Smooth muscle cell (in vitro differentiated cells): ENCODE measurements around the gene TTC23. TPM values are rescaled to one million over a fixed set of nuclear protein-coding genes. Genes with fewer than 3 reads are reported as not detected.

Source experiments
- DNase-seq: peaks from one replicate; lab custom pipeline; 2025; ENCODE audit not compliant: unreplicated experiment; lab: John Stamatoyannopoulos, UW
- H2AFZ ChIP-seq: fragments of 200-600 bp; sonication (generic); 2 replicates; pipeline ENCODE4 v1.6.0; 2016; ENCODE audit warnings: antibody characterized with exemption, low read depth, mild to moderate bottlenecking
- H3F3A ChIP-seq: fragments of 200-600 bp; sonication (generic); 2 replicates; pipeline ENCODE4 v1.6.0; 2017; ENCODE audit warnings: antibody characterized with exemption, low read depth
- H3K27ac ChIP-seq: fragments of 200-600 bp; sonication (generic); 2 replicates; pipeline ENCODE4 v1.5.1; 2016; ENCODE audit warnings: low read depth, mild to moderate bottlenecking
- H3K27me3 ChIP-seq: fragments of 200-600 bp; sonication (generic); 2 replicates; pipeline ENCODE4 v1.6.1; 2016; ENCODE audit warnings: low read depth, mild to moderate bottlenecking
- H3K36me3 ChIP-seq: fragments of 200-600 bp; sonication (generic); 2 replicates; pipeline ENCODE4 v1.5.1; 2016; ENCODE audit warnings: low read depth
- H3K4me1 ChIP-seq: fragments of 200-600 bp; sonication (generic); 2 replicates; pipeline ENCODE4 v1.5.1; 2016; ENCODE audit warnings: low read depth
- H3K4me2 ChIP-seq: fragments of 200-600 bp; sonication (generic); 2 replicates; pipeline ENCODE4 v1.6.0; 2016; ENCODE audit warnings: mild to moderate bottlenecking
- H3K4me3 ChIP-seq: fragments of 200-600 bp; sonication (generic); 2 replicates; pipeline ENCODE4 v1.5.1; 2016; ENCODE audit warnings: mild to moderate bottlenecking
- H3K79me2 ChIP-seq: fragments of 200-600 bp; sonication (generic); 2 replicates; pipeline ENCODE4 v1.6.0; 2016; ENCODE audit warnings: low read depth, mild to moderate bottlenecking
- H3K9ac ChIP-seq: fragments of 200-600 bp; sonication (generic); 2 replicates; pipeline ENCODE4 v1.6.0; 2016; ENCODE audit warnings: low read depth
- H3K9me3 ChIP-seq: fragments of 200-600 bp; sonication (generic); replicated peaks from 2 replicates; pipeline ENCODE4 v1.5.1; 2016; ENCODE audit warnings: low read depth
- H4K20me1 ChIP-seq: fragments of 200-600 bp; sonication (generic); 2 replicates; pipeline ENCODE4 v1.6.0; 2016; ENCODE audit warnings: low read depth
- CTCF ChIP-seq: fragments of 200-600 bp; sonication (generic); IDR thresholded peaks from 2 replicates; pipeline ENCODE4 v1.5.1; 2017; ENCODE audit warnings: borderline replicate concordance, mild to moderate bottlenecking, antibody characterized with exemption; ENCODE audit not compliant: insufficient read depth, poor library complexity, severe bottlenecking
- WGBS: methylation state at CpG from one replicate; pipeline ENCODE4 v1.1.7; 2016; ENCODE audit warnings: low lambda C conversion rate; 5-methylcytosine and 5-hydroxymethylcytosine counted together
- polyA plus RNA-seq: library from polyadenylated mRNA; unstranded; fragments of >200 nt; fragmentation: Nextera tagmentation; extraction: Ambion mirVana; gene quantifications from 2 replicates; pipeline ENCODE4 v1.2.1, GENCODE V29; 2016
- total RNA-seq: library from RNA; depleted of rRNA; stranded (reverse); fragments of >200 nt; gene quantifications from 2 replicates; pipeline ENCODE4 v1.2.3, GENCODE V29; 2014

TTC23 gene
- total and polyA plus RNA-seq, 2 experiments from 2014 or later, result 25.0 to 45.4 TPM

DNA sequence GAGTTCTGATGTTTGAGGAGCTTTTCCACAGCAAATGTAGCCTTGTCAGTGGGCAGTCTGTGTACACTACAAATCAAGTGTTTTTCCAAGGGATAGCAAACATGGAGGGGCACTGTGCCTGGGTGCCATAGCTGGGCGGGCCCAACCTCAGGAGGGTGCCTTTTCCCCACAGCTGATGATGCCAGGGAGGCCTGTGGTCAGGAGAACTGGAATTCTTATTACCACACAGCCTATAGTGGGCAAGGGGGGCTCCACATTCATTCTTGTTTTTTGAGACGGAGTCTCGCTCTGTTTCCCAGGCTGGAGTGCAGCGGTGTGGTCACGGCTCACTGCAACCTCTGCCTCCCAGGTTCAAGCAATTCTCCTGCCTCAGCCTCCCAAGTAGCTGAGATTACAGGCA lies 102.7 kb downstream of the TTC23 start:
- 100% methylated on average over 5 of the region's 5 CpGs for WGBS
- Histone ChIP-seq H3K4me3 (no peak overlapping the region), H2AFZ (no peak overlapping the region), H3K4me1 (peaks cover 20% of the 10 kb centered on the region), H3K27ac (no peak overlapping the region), H3K27me3 (no peaks in the 10 kb centered on the region), H3K36me3 (no peaks in the 10 kb centered on the region), H4K20me1 (no peaks in the 10 kb centered on the region), H3K9me3 (no peaks in the 10 kb centered on the region), H3K79me2 (no peaks in the 10 kb centered on the region), H3F3A (no peaks in the 10 kb centered on the region), H3K4me2 (no peak overlapping the region), H3K9ac (no peak overlapping the region)
- DNase-seq, result no peak
- TF ChIP-seq CTCF, result no peak

GRCh38 chr15:99145778-99146177 lies 103.6 kb downstream of the TTC23 start:
- H3K9me3 ChIP-seq, result no peaks in the 10 kb centered on the region
- H3K27me3 ChIP-seq, result no peaks in the 10 kb centered on the region
- TF ChIP-seq CTCF, result no peak
- H3K4me2 ChIP-seq, result no peak overlapping the region
- H3K9ac ChIP-seq, result no peak overlapping the region
- no peaks in the 10 kb centered on the region for H4K20me1 ChIP-seq
- DNase-seq, result no peak
- 98% methylated on average over 6 of the region's 6 CpGs for WGBS
- H3K36me3 ChIP-seq, result no peaks in the 10 kb centered on the region
- peaks cover 20% of the 10 kb centered on the region for H3K4me1 ChIP-seq
- no peak overlapping the region for H3K27ac ChIP-seq
- H2AFZ ChIP-seq, result no peak overlapping the region
- no peak overlapping the region for H3K4me3 ChIP-seq
- no peaks in the 10 kb centered on the region for H3K79me2 ChIP-seq
- no peaks in the 10 kb centered on the region for H3F3A ChIP-seq

DNA sequence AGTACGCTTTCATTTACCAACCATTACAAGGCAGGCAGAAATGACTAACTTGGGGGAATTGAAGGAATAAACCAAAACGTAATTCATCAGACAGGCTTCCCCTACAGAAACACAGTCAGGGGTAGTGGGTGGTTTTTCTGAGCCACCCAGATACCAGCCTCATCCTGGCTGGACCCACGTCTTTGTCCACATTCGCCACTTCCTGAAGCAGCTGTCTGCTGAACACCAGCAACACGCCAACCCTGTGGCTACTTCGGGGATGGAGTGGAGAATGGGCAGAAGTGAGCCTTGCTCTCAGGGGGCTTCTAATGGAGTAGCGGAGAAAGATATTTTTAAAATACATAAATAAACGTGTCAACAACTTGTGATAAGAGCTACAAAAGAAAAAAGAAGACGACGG lies 104.4 kb downstream of the TTC23 start:
- 84% methylated on average over 10 of the region's 10 CpGs for WGBS

More for the DNA sequence above, 104.4 kb downstream of the TTC23 start:
- no peak for DNase-seq
- H3K9me3 ChIP-seq, result no peaks in the 10 kb centered on the region
- H3K4me2 ChIP-seq, result no peak overlapping the region
- TF ChIP-seq CTCF, result no peak
- H3K36me3 ChIP-seq, result no peaks in the 10 kb centered on the region
- H4K20me1 ChIP-seq, result no peaks in the 10 kb centered on the region
- no peak overlapping the region for H3K9ac ChIP-seq
- no peaks in the 10 kb centered on the region for H3K27me3 ChIP-seq
- H3K79me2 ChIP-seq, result no peaks in the 10 kb centered on the region
- no peak overlapping the region for H2AFZ ChIP-seq
- H3K27ac ChIP-seq, result no peak overlapping the region
- no peak overlapping the region for H3K4me3 ChIP-seq
- H3K4me1 ChIP-seq, result peaks cover 20% of the 10 kb centered on the region
- no peaks in the 10 kb centered on the region for H3F3A ChIP-seq
